HepG2 (cell line): ENCODE data around the gene IFT57. TPM values are rescaled to one million over a fixed set of nuclear protein-coding genes. Genes with fewer than 3 reads are reported as not detected.

Experiments
- ATAC-seq: fragments of 200-7000 bp; cut with Tn5 transposase; 3 replicates; pipeline ENCODE4 v1.9.1; 2020; ENCODE audit warnings: mild to moderate bottlenecking, moderate library complexity
- BruUV-seq: library from RNA; stranded (reverse); fragments of 400-500 nt; replicated peaks from 2 replicates; lab custom pipeline; 2021; lab: Mats Ljungman, UMichigan
- CTCF ChIA-PET: fragments of 300-600 bp; formaldehyde crosslinking; extraction: SDS; loops from one replicate; lab custom pipeline; 2021; ENCODE audit warnings: low total read pairs, inconsistent platforms, low intra/inter-chr PET ratio; lab: Yijun Ruan, JAX
- POLR2A ChIA-PET: fragments of 350-600 bp; sonication (Branson Sonifier 250); formaldehyde crosslinking; loops from one replicate; lab custom pipeline; 2020; ENCODE audit warnings: antibody characterized with exemption, inconsistent platforms; lab: Yijun Ruan, JAX
- DNase-seq: peaks from one replicate; pipeline ENCODE4 v3.0.0-alpha.2; 2015; ENCODE audit warnings: low spot score
- FAIRE-seq: peaks from 3 replicates; lab custom pipeline; 2011; peaks lifted over from hg19 to GRCh38; lab: Jason Lieb, UNC
- H2AFZ ChIP-seq: one replicate; pipeline ENCODE4 v1.6.1; 2011; ENCODE audit warnings: low read length, inconsistent platforms
- H3K27ac ChIP-seq: fragments of 300-600 bp; 3 replicates; pipeline ENCODE4 v1.8.0; 2011; ENCODE audit warnings: mixed run types, mild to moderate bottlenecking, mixed read lengths, low read length, inconsistent platforms; ENCODE audit not compliant: insufficient read depth; ENCODE audit errors: extremely low read length
- H3K27me3 ChIP-seq, 2 experiments: fragments of 200-600 bp in 1 of 2; 2 replicates in 1 of 2; 3 replicates in 1 of 2; pipeline versions ENCODE4 v1.6.0 to v1.8.0; 2011; ENCODE audit warnings: low read length in 2 of 2, mild to moderate bottlenecking in 2 of 2, moderate library complexity in 2 of 2, inconsistent platforms in 1 of 2; ENCODE audit not compliant: insufficient read depth in 2 of 2, control insufficient read depth in 1 of 2
- H3K36me3 ChIP-seq, 2 experiments: fragments of 200-600 bp in 1 of 2; replicated peaks in 1 of 2; 2 replicates in 1 of 2; 3 replicates in 1 of 2; pipeline versions ENCODE4 v1.5.1 to v1.8.0; 2011; ENCODE audit warnings: low read length in 2 of 2, inconsistent platforms in 1 of 2; ENCODE audit not compliant: insufficient read depth in 2 of 2, control insufficient read depth in 1 of 2
- H3K4me1 ChIP-seq: 2 replicates; pipeline ENCODE4 v1.5.1; 2012; ENCODE audit warnings: low read length, inconsistent platforms; ENCODE audit not compliant: insufficient read depth
- H3K4me2 ChIP-seq: 2 replicates; pipeline ENCODE4 v1.6.0; 2011; ENCODE audit warnings: low read depth, low read length, inconsistent platforms
- H3K4me3 ChIP-seq, 3 experiments: fragments of 200-600 bp in 1 of 3; sonication (generic), shearing (Covaris generic) in 1 of 3; replicated peaks in 1 of 3; 2 replicates each; pipeline ENCODE4 v1.5.1; 2011 to 2016; ENCODE audit warnings: low read length in 3 of 3, inconsistent platforms in 2 of 3, low read depth in 2 of 3, mild to moderate bottlenecking in 2 of 3, control low read depth in 1 of 3, mixed read lengths in 1 of 3; ENCODE audit not compliant: insufficient read depth in 1 of 3
- H3K79me2 ChIP-seq: one replicate; pipeline ENCODE4 v1.6.1; 2011; ENCODE audit warnings: low read length, inconsistent platforms; ENCODE audit not compliant: insufficient read depth
- H3K9ac ChIP-seq: 2 replicates; pipeline ENCODE4 v1.6.0; 2011; ENCODE audit warnings: mild to moderate bottlenecking, low read depth, low read length, inconsistent platforms; ENCODE audit not compliant: insufficient read depth
- H3K9me3 ChIP-seq: 2 replicates; pipeline ENCODE4 v1.5.1; 2012; ENCODE audit warnings: mild to moderate bottlenecking, low read length
- H4K20me1 ChIP-seq: 2 replicates; pipeline ENCODE4 v1.6.0; 2011; ENCODE audit warnings: inconsistent platforms, mild to moderate bottlenecking, low read length, moderate library complexity; ENCODE audit not compliant: insufficient read depth
- CSRNP1 ChIP-seq: sonication (generic); formaldehyde crosslinking; IDR thresholded peaks from 2 replicates; pipeline ENCODE4 v1.8.1; 2023; ENCODE audit warnings: mild to moderate bottlenecking, missing genetic modification reagents
- IRF9 ChIP-seq: sonication (generic); formaldehyde crosslinking; IDR thresholded peaks from 2 replicates; pipeline ENCODE4 v1.8.0; 2022; ENCODE audit warnings: missing genetic modification reagents, mild to moderate bottlenecking, borderline replicate concordance
- MAFK ChIP-seq, 2 experiments: IDR thresholded peaks in 1 of 2; conservative IDR thresholded peaks in 1 of 2; 2 replicates each; pipeline ENCODE4 v1.6.1; 2011; ENCODE audit warnings: improper control_type of control experiment in 2 of 2, low read length in 2 of 2
- MEF2D ChIP-seq: sonication (generic); formaldehyde crosslinking; IDR thresholded peaks from 2 replicates; pipeline ENCODE4 v1.5.1; 2020; ENCODE audit warnings: mild to moderate bottlenecking, missing genetic modification reagents
- SP2 ChIP-seq: sonication (generic); formaldehyde crosslinking; IDR thresholded peaks from 2 replicates; pipeline ENCODE4 v1.5.1; 2020; ENCODE audit warnings: mild to moderate bottlenecking, missing genetic modification reagents
- TAF15 ChIP-seq: fragments of 200-400 bp; formaldehyde crosslinking; IDR thresholded peaks from one replicate; pipeline ENCODE4 v1.6.1; 2018; ENCODE audit warnings: mild to moderate bottlenecking, low read depth, low read length; ENCODE audit not compliant: poor library complexity, severe bottlenecking
- ZMYM4 ChIP-seq: sonication (generic); formaldehyde crosslinking; IDR thresholded peaks from 2 replicates; pipeline ENCODE4 v1.8.1; 2023; ENCODE audit warnings: mild to moderate bottlenecking, missing genetic modification reagents
- ZNF256 ChIP-seq: sonication (generic); formaldehyde crosslinking; conservative IDR thresholded peaks from 2 replicates; pipeline ENCODE4 v1.4.0; 2020; ENCODE audit warnings: missing genetic modification reagents
- WGBS: methylation state at CpG from one replicate; pipeline ENCODE4 v1.1.6; 2017; ENCODE audit warnings: low lambda C conversion rate; 5-methylcytosine and 5-hydroxymethylcytosine counted together
- in situ Hi-C: cut with HindIII; loops from 2 replicates; pipeline ENCODE4 v1.10.0; 2017; ENCODE audit warnings: low pct_unique_long_range_greater_than_20kb; ENCODE audit not compliant: extremely low pct_ligation_motif_present
- intact Hi-C: fragments of 100-400 bp; cut with micrococcal nuclease; formaldehyde crosslinking; loops from one replicate; pipeline ENCODE4 v1.10.0; 2022; ENCODE audit not compliant: unreplicated experiment
- polyA plus RNA-seq, 8 experiments: library from polyadenylated mRNA; depleted of rRNA in 3 of 8; stranded (reverse) in 7 of 8; unstranded in 1 of 8; fragments of >200 nt; fragmentation: Illumina TruSeq in 4 of 8; extraction: Trizol in 4 of 8; gene quantifications; 2 replicates each; pipeline versions ENCODE4 v1.2.1 to v1.2.3, GENCODE V29; 2011 to 2016; ENCODE audit warnings: low read depth in 4 of 8, missing spikeins in 1 of 8, mixed read lengths in 1 of 8; ENCODE audit not compliant: insufficient read depth in 1 of 8
- total RNA-seq, 5 experiments: library from RNA; depleted of rRNA; stranded (reverse); fragments of >200 nt; fragmentation: Illumina TruSeq; extraction: Trizol; gene quantifications; 2 replicates each; pipeline ENCODE4 v1.2.3, GENCODE V29; 2016; ENCODE audit warnings: low read depth in 1 of 5
- TF ChIP-seq, protein P1 (sequence below): sonication (generic); formaldehyde crosslinking; IDR thresholded peaks from 2 replicates; pipeline ENCODE4 v1.9.0; 2021; ENCODE audit warnings: missing genetic modification reagents, mild to moderate bottlenecking, borderline replicate concordance

IFT57 gene
- total and polyA plus RNA-seq, 2 of the 13 experiments (the other 11 are each of a cell fraction or from before 2014, with no cell fraction given), result 5.5 to 14.5 TPM

DNA sequence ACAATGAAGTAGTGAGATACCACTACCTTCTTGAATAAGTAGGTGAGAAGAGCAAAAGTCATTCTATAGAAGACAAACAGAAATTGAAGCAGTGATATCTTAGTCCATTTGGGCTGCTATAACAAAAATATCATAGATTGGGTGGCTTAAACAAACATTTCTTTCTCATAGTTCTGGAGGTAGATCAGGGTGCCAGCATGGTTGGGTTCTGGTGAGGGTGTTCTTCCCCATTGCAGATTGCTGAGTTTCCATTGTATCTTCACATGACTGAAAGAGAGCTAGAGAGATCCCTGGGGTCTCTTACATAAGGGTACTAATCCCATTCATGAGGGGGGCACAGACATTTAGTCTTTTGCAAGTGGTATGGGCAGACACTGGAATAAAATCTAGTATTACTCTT lies 32.9 kb upstream of the IFT57 start (continued):
- TF ChIP-seq, protein P1, sequence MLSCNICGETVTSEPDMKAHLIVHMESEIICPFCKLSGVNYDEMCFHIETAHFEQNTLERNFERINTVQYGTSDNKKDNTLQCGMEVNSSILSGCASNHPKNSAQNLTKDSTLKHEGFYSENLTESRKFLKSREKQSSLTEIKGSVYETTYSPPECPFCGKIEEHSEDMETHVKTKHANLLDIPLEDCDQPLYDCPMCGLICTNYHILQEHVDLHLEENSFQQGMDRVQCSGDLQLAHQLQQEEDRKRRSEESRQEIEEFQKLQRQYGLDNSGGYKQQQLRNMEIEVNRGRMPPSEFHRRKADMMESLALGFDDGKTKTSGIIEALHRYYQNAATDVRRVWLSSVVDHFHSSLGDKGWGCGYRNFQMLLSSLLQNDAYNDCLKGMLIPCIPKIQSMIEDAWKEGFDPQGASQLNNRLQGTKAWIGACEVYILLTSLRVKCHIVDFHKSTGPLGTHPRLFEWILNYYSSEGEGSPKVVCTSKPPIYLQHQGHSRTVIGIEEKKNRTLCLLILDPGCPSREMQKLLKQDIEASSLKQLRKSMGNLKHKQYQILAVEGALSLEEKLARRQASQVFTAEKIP (CRISPR knock-in tag), result no peak
- TF ChIP-seq MEF2D (no peak), CSRNP1 (no peak), IRF9 (CRISPR knock-in tag) (no peak)

DNA sequence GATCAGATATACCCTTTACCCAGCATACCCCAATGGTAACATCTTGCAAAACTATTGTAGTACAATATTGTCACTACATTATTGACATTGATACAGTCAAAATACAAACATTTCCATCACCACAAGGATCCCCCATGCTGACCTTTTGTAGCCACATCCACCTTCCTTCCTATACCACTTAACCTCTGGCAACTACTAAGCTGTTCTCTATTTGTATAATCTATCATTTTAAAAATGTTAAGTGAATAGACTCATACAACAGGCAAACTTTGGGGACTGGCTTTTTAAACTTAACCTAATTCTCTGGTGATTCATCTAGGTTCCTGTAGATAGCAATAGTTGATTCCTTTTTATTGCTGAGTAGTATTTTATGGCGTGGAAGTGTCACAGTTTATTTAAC lies 29.6 kb upstream of the IFT57 start:
- H3K36me3 ChIP-seq, result no peaks in the 10 kb centered on the region
- H3K9ac ChIP-seq, result no peak overlapping the region
- H2AFZ ChIP-seq, result no peak overlapping the region
- H3K27ac ChIP-seq, result no peak overlapping the region
- H3K9me3 ChIP-seq, result no peaks in the 10 kb centered on the region
- H3K4me2 ChIP-seq, result no peak overlapping the region
- no peaks in the 10 kb centered on the region for H3K27me3 ChIP-seq
- no peak for DNase-seq
- H4K20me1 ChIP-seq, result no peaks in the 10 kb centered on the region
- POLR2A ChIA-PET, result no interaction called here
- intact Hi-C loops, result no loop called here
- in situ Hi-C loops, result no loop called here
- H3K4me3 ChIP-seq, result no peak overlapping the region
- no peaks in the 10 kb centered on the region for H3K79me2 ChIP-seq
- BruUV-seq, result no TSS peak
- WGBS, result 5% methylated on average over 1 of the region's 1 CpG
- no peak for TF ChIP-seq SP2 (CRISPR knock-in tag)
- TF ChIP-seq MAFK (conservative IDR thresholded peaks at IDR 0.05 in 1 of 2, IDR thresholded peaks at IDR 0.05 in 1 of 2; ENCODE audit: low read length in 2 of 2), result peak in 1 of 2 experiments; percentile 17; a peak in 1 of 4 replicates
- no peak for TF ChIP-seq TAF15
- no peak for TF ChIP-seq ZMYM4 (CRISPR knock-in tag)
- no peak for TF ChIP-seq ZNF256 (CRISPR knock-in tag)
- CTCF ChIA-PET, result no interaction called here
- no peak for FAIRE-seq
- H3K4me1 ChIP-seq, result no peaks in the 10 kb centered on the region
- no peak for ATAC-seq
